Nucleus accumbens (tissue), 56 donors: ENCODE data around the gene POP4.

Experiments
- DNase-seq, 56 donors: peaks; one replicate each; lab custom pipeline; 2025; lab: John Stamatoyannopoulos, UW

The POP4 gene

DNA sequence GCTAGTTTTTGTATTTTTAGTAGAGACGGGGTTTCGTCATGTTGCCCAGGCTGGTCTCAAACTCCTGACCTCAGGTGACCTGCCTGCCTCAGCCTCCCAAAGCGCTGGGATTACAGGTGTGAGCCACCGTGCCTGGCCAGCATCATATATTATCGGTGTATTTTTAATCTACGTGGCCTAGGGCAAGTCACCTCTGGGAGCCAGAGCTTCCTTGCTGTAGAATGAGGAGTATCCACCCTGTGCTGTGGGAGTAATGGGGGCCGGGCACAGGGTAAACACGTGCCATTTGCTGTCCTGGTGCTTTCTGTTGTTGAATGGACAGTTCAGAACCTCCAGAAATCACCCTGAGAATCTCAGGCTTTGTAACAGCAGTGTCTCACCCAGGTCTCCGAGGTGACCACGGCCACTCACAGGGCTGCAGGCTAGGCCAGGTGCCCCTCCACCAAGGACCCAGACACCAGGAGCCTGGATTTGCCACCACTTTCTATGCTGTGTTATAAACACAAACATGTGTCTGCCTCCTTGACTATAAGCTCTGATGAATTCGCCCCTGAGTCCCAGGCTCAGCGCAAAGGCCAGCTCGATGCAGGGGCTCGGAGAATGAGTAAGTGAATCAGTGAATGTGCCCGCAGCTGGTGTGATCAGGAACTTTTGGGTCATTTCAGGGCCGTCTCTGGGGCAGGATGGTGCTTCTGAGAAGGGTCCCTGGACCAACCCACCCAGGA lies 22.7 kb downstream of the POP4 start:
- DNase-seq: no peak

DNA sequence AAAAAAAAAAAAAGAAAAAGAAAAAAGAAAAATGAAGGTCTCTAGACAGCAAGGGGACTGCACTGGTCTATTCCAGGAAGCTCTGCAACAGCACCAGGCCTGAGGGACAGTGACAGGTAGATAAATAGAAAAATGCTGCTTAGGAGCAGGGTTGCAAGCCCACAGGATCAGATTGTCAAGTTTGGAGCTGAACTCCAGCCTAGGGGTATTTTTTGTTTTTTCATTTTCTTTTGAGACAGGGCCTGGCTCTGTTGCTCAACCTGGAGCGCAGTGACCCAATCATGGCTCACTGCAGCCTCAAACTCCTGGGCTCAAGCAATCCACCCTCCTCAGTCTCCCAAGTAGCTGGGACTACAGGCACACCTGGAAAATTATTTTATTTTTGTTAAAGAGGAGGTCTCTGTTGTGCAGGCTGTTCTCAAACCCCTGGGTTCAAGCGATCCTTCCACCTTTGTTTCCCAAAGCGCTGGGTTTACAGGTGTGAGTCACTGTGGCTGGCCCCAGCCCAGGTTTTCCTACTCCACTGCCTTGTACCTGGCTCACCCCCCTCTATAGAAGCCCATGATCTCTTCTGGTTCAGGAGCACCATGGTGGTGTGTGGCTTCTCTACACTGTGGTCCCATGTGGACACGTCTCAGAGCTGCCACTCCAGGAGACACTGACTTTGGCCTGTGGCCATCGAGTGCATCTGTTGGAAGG lies 23.9 kb downstream of the POP4 start:
- DNase-seq: no peak

DNA sequence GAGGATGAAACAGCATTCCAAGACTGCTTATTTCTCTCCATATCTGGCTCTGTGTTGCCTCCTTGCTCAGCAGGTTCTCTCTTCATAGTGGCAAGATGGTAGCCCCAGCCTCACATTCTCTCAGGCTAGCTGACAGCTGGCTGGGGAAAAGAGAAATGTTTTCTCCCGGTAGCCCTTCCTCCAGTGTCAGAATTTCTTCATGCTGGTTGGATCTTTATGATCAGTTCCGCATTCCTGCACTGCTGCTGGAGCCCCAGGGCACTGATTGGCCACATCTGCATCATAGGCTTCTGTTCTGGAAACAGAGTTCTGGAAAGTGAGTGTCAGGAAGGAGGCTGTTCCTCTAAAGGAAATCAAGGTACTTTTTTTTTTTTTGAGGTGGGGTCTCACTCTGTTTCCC lies 24.6 kb downstream of the POP4 start:
- DNase-seq: no peak

DNA sequence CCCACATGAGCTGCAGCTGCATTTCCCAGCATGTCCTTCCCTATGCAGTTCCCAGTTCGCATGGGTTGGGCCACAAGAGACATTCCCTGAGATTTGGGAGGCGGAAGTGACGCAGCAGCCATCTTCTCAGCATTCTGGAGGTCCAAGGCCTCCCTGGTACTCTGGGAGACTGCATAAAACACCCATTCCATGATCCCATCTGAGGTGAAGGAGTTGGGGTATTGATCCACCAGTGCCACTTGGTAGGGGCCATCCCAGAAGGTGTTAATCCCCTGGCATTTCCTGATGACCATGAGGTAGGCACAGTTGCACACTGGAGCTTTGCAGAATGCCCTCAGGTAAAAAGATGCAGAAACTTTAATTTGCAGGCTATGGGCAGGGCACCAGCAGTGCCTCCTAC lies 25.4 kb downstream of the POP4 start:
- no peak for DNase-seq

DNA sequence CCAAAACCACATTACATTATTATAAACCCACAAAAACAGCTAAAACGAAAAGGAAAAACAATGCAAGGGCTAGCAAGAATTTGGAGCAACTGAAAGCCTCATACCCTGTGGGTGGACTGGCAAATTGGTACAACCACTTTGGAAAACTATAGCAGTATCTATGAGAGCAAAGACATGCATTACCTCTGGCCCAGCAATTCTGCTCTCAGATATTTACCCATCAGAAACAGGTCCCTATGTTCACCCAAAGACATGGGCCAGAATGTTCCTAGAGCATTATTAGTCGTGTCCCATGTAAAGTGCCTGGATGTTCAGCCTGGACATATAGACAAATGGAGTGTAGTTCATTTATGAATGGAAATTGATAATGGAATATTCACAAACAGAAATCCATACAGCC lies 27.9 kb downstream of the POP4 start:
- no peak for DNase-seq

DNA sequence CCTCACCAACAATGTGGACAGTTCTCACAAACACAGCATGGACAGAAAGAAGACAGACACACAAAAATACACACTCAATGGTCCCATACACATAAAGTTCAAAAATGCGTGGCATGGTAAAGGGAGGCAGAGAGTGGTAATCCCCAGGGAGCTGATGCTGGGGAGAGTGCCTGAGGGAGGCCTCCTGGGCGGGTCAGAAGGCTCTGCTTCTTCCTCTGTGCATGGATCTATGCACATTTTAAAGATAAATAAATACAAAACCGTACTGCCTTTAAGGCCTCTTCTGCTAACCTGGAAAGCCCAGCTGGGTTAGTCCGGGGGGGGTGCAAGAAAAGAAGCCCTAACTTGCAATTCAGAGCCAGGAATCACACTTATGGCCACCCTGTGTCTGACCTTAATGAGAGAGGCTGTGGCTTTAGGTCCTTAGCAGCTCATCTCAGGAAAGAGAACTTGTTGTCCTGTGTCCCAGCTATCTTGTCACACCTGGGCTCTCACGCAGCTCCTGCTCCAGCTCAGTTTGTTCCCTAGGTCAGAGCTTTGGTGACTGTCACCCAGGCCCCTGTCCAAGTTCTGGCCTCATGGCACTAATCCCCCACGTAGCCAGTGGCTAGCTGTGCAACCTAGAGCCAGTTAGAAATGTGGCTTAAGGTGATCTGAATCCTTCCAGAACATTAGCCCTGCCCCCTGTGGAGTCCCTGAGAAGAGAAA lies 28.5 kb downstream of the POP4 start:
- DNase-seq: no peak

DNA sequence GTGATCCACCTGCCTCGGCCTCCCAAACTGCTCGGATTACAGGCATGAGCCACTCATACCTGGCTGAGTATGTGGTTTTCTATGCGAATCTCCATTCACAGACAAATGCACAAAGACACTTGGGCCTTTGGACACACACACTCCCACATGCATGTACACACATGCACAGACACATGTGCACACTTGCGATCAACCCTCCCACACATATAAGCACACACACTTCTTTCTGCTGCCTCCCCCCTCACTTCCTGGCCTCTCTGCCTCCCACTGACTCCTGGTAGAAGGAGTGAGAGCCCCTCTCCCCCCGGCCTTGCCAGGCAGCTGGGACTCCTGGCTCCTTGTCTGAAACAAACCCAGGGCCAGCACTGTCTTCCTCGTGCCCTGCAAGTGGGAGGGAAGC lies 29.9 kb downstream of the POP4 start:
- no peak for DNase-seq

DNA sequence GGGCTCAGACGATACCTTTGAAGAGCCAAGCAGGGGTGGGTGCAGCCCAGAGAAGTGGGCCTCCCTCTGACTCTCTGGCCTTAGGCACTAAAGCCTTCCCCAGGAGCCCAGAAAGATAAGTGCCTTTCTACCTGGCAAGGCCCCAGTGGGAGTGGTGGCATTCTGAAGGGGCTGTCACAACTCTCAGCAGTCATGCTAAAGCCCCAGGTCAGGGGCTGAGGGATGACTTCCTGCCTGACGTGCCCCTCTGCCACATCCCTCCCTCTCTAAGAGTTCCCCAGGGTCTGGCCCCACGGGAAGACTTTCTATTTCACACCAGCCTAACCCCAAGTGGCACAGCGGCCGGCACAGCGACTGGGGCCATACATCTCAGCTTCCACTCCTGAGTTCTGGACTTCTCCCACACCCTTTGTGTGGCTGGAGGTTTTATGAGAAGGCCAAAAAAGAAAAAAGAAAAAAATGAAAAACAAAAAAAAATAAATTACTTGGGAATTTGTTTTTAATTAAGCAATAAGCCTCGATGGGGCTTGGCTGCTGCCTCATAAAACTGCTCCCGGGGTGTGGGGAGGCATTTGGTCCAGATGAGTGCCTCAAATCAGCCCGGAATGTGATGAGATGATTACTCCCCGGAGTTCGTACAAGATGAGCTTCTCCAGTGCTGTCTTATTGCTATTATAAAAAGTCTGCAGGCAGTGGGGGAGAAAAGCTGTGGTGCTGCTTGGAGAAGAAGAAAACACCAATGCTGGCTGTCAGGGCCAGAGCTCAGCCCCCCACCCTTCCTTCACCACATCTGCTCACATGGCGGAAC lies 30.7 kb downstream of the POP4 start:
- DNase-seq: no peak

DNA sequence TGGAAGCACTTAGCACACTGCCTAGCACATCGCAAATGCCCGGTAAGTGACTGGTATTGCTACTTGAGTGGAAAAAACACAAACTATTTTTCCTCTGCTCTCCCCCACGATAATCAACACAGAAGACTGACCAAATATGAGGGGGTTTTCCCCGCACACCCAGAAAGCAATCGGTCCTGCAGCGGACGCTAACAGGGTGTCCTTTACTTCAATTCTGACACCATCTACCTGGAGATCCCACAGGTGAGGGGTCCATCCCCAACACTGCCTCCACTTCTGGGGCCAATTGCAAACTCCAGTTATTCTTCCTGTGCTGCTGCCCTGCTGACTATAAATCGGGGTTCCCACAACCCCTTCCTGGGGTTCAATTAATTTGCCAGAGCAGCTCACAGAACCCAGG lies 33.0 kb downstream of the POP4 start:
- no peak for DNase-seq

DNA sequence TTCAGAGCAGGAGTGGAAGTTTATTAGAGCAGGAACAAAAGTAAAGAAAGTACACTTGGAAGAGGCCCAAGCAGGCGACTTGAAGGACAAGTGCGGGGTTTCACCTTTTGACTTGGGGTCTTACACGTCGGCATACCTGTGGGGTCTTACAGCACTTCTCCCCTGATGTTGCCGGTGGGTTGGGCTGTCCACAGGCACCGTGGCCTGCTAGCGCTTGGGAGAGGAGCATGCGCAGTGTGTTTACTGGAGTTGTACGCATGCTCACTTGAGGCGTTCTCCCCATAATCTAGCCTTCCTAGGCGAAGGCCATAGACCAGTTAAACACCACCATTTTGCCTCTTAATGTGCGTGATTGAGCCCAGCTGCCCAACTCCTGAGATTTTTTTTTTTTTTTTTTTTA lies 34.1 kb downstream of the POP4 start:
- DNase-seq: no peak

DNA sequence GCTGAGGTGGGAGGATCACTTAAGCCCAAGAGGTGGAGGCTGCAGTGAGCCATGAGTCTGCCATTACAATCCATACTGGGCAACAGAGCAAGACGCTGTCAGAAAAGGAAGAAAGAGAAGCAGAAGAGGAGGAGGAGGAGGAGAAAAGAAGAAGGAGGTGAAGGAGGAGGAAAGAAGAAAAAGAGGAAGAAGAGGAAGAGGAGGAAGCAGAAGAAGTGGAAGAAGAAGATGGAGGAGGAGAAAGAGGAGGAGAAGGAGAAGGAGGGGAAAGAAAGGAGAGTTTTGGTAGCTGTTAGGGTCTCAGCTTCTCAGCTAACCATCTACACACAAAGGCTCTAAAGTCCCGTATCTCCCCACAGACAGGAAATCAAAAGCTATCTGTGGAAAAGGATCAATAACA lies 35.5 kb downstream of the POP4 start:
- no peak for DNase-seq

DNA sequence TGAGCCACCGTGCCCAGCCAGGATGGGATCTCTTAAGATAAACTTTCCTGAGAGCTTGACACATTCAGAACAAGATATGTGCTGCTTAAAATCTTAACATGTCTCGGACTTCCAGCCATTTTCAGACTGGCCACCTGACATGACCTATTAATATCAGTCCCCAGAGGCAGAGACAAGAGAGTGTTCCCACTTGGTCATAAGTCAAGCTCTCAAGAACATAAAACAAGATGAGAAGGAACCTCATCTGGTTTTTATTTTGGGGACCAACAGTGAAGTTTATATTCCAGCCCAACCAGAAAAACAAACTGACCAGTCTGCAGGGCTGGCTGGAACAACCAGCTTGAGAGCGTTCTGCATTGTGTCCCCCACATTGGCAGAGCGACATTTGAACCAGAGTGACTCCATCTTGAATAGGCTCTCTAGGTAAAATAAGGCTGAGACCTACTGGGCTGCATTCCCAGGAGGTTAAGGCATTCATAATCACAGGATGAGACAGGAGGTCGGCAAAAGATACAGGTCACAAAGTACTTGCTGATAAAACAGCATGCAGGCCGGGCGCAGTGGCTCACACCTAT lies 37.4 kb downstream of the POP4 start:
- no peak for DNase-seq

DNA sequence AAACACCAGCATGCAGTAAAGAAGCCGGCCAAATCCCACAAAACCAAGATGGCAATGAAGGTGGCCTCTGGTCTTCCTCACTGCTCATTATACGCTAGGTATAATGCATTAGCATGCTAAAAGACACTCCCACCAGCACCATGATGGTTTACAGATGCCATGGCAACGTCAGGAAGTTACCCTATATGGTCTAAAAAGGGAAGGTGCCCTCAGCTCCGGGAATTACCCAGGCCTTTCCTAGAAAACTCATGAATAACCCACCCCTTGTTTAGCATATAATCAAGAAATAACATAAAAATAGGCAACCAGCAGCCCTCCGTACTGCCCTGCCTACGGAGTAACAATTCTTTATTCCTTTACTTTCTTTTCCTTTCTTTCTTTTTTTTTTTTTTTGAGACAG lies 38.1 kb downstream of the POP4 start:
- DNase-seq: no peak

DNA sequence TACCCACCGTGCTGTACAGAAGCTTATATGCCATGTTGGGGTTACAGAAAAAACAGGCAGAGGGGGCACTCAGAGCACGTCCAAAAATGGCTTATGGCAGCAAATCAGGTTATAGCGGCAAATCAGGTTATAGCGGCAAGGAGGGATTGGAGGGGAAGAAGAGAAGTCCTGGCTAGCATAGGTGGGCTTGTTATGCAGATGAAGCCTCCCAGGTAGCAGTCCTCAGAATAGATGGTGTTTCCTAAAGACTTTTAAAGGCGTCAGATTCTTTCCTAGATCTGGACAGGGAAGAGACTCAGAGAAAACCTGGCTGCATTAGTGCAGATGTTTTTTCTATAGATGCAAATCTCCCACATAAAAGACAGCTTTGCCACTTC lies 39.4 kb downstream of the POP4 start:
- DNase-seq: no peak

DNA sequence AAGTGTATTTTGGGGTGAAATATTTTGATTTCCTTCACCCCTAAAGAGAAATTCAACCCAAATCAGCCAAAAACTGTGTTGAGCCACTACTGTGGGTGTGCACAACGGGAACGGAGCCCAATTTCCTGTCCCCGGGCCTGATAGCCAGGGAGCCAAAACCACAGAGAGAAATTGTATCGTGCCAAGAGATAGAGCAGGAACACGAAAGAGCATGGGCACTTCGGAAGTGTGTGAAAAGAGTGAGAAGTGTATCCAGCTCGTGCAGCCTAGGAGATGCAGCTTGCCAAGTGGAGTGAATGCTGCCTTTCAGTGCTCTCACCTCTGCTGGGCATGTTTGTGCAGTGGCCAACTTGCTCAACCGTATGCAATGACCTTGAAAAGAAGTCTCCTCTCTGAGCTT lies 39.8 kb downstream of the POP4 start:
- DNase-seq: peak in 9 of 56 donors; percentile 10 to 25 (median 18)

DNA sequence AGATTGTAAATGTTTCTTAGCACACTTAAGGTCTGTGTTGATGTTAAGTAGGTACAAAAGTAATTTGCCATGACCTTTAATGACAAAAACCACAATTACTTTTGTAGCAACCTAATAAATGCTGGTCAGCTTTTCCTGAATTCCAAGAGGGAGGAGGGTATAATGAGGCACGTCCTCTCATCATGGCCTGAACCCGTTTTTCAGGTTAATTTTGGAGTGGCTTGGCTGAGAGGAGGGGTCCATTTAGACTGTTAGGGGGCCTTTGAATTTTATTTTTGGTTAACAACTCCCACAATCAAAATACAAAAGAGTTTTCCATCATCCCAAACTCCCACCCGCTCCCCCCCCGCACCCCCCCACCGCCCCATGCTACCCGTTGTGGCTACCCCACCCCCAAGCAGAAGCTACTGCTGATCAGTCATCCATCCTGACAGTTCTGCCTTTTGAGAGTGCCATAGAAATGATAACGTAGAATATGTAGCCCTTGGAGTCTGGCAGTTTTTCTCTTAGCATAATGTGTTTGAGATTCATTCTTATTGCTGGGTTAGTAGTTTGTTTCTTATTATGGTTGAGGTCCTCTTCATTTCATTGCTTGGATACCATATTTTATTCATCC lies 44.8 kb downstream of the POP4 start:
- DNase-seq: no peak

DNA sequence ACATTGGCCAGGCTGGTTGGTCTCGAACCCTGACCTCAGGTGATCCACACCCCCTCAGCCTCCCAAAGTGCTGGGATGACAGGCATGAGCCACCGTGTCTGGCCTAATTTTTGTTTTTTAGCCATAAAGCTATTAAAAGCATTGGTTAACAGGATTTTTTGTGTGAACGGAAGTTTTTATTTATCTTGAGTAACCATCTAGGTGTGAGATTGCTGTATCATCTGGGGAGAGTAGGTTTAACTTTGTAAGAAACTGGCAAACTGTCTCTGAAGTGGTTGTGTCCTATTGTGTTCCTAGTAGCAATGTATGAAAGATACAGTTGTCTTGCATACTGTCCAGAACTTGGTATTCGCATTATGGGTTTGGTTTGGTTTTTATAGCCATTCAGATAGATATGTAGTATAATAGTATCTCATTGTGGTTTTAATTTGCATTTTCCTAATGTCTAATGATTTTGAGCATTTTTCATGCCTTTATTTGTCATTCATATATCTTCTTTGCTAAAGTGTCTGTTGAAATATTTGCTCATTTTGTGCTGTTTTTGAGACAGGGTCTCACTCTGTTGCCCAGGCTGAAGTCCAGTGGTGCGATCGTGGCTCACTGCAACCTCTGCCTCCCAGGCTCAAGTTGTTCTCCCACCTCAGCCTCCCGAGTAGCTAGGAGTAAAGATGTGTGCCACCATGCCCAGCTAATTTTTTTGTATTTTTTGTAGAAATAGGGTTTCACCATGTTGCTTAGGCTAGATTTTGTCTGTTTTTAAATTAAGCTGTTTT lies 45.7 kb downstream of the POP4 start:
- DNase-seq: no peak

DNA sequence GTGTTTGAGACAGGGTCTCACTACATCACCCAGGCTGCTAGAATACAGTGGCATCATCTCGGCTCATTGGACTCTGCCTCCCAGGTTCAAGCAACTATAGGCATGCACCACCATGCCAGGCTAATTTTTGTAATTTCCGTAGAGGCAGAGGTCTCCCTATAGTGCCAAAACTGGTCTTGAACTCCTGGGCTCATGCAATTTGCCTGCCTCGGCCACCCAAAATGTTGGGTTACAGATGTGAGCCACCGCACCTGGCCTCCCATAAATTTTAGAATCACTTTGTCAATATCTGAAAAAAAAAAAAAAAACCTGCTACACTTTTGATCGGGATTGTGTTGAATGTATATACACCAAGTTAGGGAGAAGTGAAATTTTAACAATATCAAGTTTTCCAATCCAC lies 47.3 kb downstream of the POP4 start:
- DNase-seq: no peak

DNA sequence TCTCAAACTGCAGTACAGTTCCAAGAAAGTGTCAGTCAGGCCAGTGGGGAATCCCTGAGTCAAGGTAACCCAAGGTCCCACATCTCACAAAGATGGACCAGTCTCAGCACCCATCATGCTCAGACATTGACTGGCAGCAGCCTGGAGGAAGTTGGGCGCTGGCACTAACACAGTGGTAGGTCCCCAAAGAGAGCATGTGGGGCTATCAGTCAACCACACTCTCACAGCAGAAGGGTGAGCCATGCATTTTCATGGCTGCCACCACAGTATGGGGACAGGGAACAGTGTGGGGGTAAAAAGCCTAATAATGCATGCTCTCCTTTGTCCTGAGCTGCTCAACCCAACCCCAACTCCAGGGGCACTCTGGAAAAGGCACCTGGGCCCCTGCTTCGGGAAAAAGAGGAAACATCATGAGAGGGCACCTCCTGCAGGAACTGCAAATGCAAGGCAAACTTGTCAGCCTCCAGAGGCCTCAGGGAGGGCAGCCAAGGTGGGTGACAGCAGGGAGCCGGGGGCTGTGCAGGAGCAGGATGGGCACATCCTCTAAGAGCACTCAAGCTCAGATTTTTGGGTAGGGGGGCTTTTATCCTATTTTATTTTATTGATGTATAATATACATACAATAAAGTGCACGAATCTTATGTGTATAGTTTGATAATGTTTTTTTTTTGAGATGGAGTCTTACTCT lies 49.7 kb downstream of the POP4 start:
- DNase-seq: no peak
